Neural progenitor cell (in vitro differentiated cells): ENCODE results near the gene FN3KRP. TPM values are rescaled to one million over a fixed set of nuclear protein-coding genes. Genes with fewer than 3 reads are reported as not detected.

Source experiments
- DNase-seq: peaks from one replicate; pipeline ENCODE4 v3.0.0-alpha.2; 2016; ENCODE audit warnings: low spot score
- H2AFZ ChIP-seq: fragments of 200-600 bp; sonication (generic); replicated peaks from 2 replicates; pipeline ENCODE4 v1.6.1; 2016; ENCODE audit warnings: antibody characterized with exemption
- H3F3A ChIP-seq: fragments of 200-600 bp; sonication (generic); 2 replicates; pipeline ENCODE4 v1.6.1; 2016; ENCODE audit warnings: antibody characterized with exemption, low read depth
- H3K27ac ChIP-seq: fragments of 200-600 bp; sonication (generic); 2 replicates; pipeline ENCODE4 v1.5.1; 2016; ENCODE audit warnings: mild to moderate bottlenecking
- H3K27me3 ChIP-seq: fragments of 200-600 bp; sonication (generic); 2 replicates; pipeline ENCODE4 v1.6.1; 2016; ENCODE audit warnings: mild to moderate bottlenecking, moderate library complexity
- H3K36me3 ChIP-seq: fragments of 200-600 bp; sonication (generic); 2 replicates; pipeline ENCODE4 v1.5.1; 2016
- H3K4me1 ChIP-seq: fragments of 200-600 bp; sonication (generic); 2 replicates; pipeline ENCODE4 v1.6.1; 2016; ENCODE audit warnings: mixed run types
- H3K4me2 ChIP-seq: fragments of 200-600 bp; sonication (generic); 2 replicates; pipeline ENCODE4 v1.6.1; 2016
- H3K4me3 ChIP-seq: fragments of 200-600 bp; sonication (generic); 2 replicates; pipeline ENCODE4 v1.5.1; 2016
- H3K79me2 ChIP-seq: fragments of 200-600 bp; sonication (generic); 2 replicates; pipeline ENCODE4 v1.6.1; 2016; ENCODE audit warnings: low read depth
- H3K9ac ChIP-seq: fragments of 200-600 bp; sonication (generic); 2 replicates; pipeline ENCODE4 v1.6.1; 2016
- H3K9me3 ChIP-seq: fragments of 200-600 bp; sonication (generic); 2 replicates; pipeline ENCODE4 v1.5.1; 2016; ENCODE audit warnings: low read depth
- H4K20me1 ChIP-seq: fragments of 200-600 bp; sonication (generic); 2 replicates; pipeline ENCODE4 v1.6.1; 2016; ENCODE audit warnings: low read depth
- H3K27ac Mint-ChIP-seq: 3 replicates; pipeline ENCODE4 v1.8.0; 2021; ENCODE audit warnings: mixed read lengths
- H3K27me3 Mint-ChIP-seq: 2 replicates; pipeline ENCODE4 v1.8.0; 2022; ENCODE audit warnings: low read depth, mild to moderate bottlenecking, inconsistent platforms, moderate library complexity, mixed read lengths; ENCODE audit not compliant: insufficient read depth
- H3K36me3 Mint-ChIP-seq: 3 replicates; pipeline ENCODE4 v1.8.0; 2021; ENCODE audit warnings: mixed read lengths
- H3K4me1 Mint-ChIP-seq: 3 replicates; pipeline ENCODE4 v1.8.0; 2021; ENCODE audit warnings: mixed read lengths
- H3K4me3 Mint-ChIP-seq: 3 replicates; pipeline ENCODE4 v1.8.0; 2021; ENCODE audit warnings: mild to moderate bottlenecking, moderate library complexity, mixed read lengths
- H3K9me3 Mint-ChIP-seq: 3 replicates; pipeline ENCODE4 v1.8.0; 2020; ENCODE audit warnings: mixed read lengths
- EZH2 ChIP-seq: fragments of 200-600 bp; sonication (generic); IDR thresholded peaks from 2 replicates; pipeline ENCODE4 v1.6.1; 2017; ENCODE audit warnings: antibody characterized with exemption, mild to moderate bottlenecking, moderate library complexity
- EZH2phosphoT487 ChIP-seq: fragments of 200-600 bp; sonication (generic); IDR thresholded peaks from 2 replicates; pipeline ENCODE4 v1.6.1; 2017; ENCODE audit warnings: antibody characterized with exemption
- microRNA-seq: library from miRNA; unstranded; fragments of <30 nt; microRNA quantifications from one replicate; pipeline ENCODE4, GENCODE V29; 2016
- small RNA-seq: library from RNA; depleted of rRNA; stranded (forward); fragments of <200 nt; gene quantifications from one replicate; pipeline ENCODE3, GENCODE V24; 2015
- total RNA-seq: library from RNA; depleted of rRNA; stranded (reverse); fragments of >200 nt; gene quantifications from 2 replicates; pipeline ENCODE4 v1.2.3, GENCODE V29; 2015; ENCODE audit warnings: low replicate concordance
- TF ChIP-seq, protein P1 (sequence below): fragments of 200-600 bp; sonication (generic); IDR thresholded peaks from 2 replicates; pipeline ENCODE4 v1.5.1; 2017; ENCODE audit warnings: antibody characterized with exemption, mild to moderate bottlenecking

Gene FN3KRP
- total RNA-seq, 1 donor from 2014 or later = 19.2 TPM

DNA sequence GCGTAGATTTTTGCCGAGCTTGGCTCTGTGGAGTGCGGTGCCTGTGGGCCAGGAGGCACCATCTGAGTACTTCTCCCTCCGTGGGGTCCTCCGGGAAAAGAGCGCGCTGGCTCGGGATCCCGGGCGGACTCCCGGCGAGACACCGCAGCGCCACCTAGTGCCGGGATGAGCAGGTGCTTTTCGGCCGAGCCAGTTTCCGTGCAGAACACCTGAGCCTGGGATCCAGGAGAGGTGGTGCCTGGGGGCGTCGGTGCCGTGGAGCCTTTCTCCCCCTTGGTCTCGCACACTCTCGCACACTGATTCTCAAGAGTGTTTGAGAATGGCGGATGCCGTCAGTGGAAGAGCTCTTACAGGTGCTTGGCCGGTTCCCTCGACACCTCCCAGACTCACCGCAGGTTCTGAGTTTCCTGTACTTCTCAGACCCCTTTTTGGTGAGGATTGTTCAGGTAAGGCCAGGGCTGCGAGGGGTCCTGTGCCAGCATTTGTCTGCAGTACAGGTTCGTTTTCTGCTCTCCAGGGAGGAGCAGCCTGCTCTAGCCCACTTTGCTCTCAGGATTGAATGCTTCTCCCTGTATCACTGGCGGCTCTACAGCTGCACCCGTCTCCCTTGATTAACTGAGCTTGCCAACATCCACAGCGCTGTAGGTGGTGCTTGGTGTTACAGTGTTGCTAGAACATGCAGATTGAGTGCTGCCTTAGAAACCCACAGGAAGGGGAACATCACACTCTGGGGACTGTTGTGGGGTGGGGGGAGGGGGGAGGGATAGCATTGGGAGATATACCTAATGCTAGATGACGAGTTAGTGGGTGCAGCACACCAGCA is 58.7 kb downstream of the FN3KRP start:
- DNase-seq = peak; percentile 74
- Histone ChIP-seq H3K79me2 (no peaks in the 10 kb centered on the region), H3K27me3 (no peaks in the 10 kb centered on the region), H3F3A (no peaks in the 10 kb centered on the region), H4K20me1 (peaks cover 5% of the 10 kb centered on the region), H3K9me3 (no peaks in the 10 kb centered on the region), H3K27ac (no peak overlapping the region), H3K4me1 (no peaks in the 10 kb centered on the region), H3K4me3 (no peak overlapping the region), H2AFZ (no peak overlapping the region), H3K9ac (no peak overlapping the region), H3K36me3 (no peaks in the 10 kb centered on the region), H3K4me2 (no peak overlapping the region)
- no peaks in the 10 kb centered on the region for H3K4me1 Mint-ChIP-seq
- H3K27ac Mint-ChIP-seq = no peak overlapping the region
- peaks cover 32% of the 10 kb centered on the region for H3K36me3 Mint-ChIP-seq
- no peak for TF ChIP-seq EZH2
- TF ChIP-seq, protein P1, sequence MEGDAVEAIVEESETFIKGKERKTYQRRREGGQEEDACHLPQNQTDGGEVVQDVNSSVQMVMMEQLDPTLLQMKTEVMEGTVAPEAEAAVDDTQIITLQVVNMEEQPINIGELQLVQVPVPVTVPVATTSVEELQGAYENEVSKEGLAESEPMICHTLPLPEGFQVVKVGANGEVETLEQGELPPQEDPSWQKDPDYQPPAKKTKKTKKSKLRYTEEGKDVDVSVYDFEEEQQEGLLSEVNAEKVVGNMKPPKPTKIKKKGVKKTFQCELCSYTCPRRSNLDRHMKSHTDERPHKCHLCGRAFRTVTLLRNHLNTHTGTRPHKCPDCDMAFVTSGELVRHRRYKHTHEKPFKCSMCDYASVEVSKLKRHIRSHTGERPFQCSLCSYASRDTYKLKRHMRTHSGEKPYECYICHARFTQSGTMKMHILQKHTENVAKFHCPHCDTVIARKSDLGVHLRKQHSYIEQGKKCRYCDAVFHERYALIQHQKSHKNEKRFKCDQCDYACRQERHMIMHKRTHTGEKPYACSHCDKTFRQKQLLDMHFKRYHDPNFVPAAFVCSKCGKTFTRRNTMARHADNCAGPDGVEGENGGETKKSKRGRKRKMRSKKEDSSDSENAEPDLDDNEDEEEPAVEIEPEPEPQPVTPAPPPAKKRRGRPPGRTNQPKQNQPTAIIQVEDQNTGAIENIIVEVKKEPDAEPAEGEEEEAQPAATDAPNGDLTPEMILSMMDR = peak; percentile 87
- no peak overlapping the region for H3K4me3 Mint-ChIP-seq
- H3K27me3 Mint-ChIP-seq = peaks cover 4% of the 10 kb centered on the region
- H3K9me3 Mint-ChIP-seq = no peaks in the 10 kb centered on the region

DNA sequence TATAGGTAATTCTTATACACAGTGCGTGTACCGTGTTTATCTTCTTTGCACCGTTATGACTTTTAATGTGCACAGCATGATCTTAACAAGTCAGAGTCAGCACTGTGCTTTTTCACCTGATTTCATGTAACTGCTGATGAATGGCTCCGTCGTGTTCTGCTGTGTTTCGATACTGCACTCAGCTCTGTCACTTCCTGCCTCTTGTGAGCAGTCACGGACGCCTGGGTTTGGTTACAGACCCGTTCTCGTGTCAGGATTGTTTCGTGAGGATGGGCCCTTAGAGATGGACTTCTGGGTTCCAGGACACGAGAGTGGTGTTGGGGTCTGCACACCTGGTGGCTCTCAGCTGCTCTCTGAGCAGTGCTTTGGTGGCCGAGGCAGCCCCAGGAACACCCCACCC is 59.9 kb downstream of the FN3KRP start:
- peaks cover 3% of the 10 kb centered on the region for H3F3A ChIP-seq
- DNase-seq = no peak
- H3K36me3 Mint-ChIP-seq = peaks cover 30% of the 10 kb centered on the region

More for the DNA sequence above, 59.9 kb downstream of the FN3KRP start:
- Mint-ChIP-seq H3K4me3 (no peak overlapping the region), H3K27me3 (peaks cover 4% of the 10 kb centered on the region), H3K27ac (no peak overlapping the region), H3K9me3 (no peaks in the 10 kb centered on the region), H3K4me1 (no peaks in the 10 kb centered on the region)
- Histone ChIP-seq H3K36me3 (no peaks in the 10 kb centered on the region), H3K4me2 (no peak overlapping the region), H3K9me3 (no peaks in the 10 kb centered on the region), H3K4me3 (no peak overlapping the region), H2AFZ (no peak overlapping the region), H4K20me1 (peaks cover 5% of the 10 kb centered on the region), H3K4me1 (no peaks in the 10 kb centered on the region), H3K79me2 (no peaks in the 10 kb centered on the region), H3K9ac (no peak overlapping the region), H3K27me3 (no peaks in the 10 kb centered on the region), H3K27ac (no peak overlapping the region)
- TF ChIP-seq EZH2phosphoT487 (no peak), EZH2 (no peak)
- TF ChIP-seq, protein P1 = no peak

Small RNA genes within 50 kb of the gene (microRNA-seq; reads per million reads assigned to microRNA genes)
- not detected for gene MIR4525

Small RNA genes within 50 kb of the gene (small RNA-seq; reads per million reads assigned to genes)
- gene MIR4525 = not detected

Other genes starting within 250 kb of the FN3KRP start
- 28.1 and 45.9 TPM in 2 replicates for gene FOXK2, start 197.0 kb upstream of the FN3KRP start, total RNA-seq
- gene WDR45B, start 68.3 kb upstream of the FN3KRP start, total RNA-seq = 110 and 145 TPM in 2 replicates
- 5.6 and 10.3 TPM in 2 replicates for gene RAB40B, start 18.0 kb upstream of the FN3KRP start, total RNA-seq
- gene FN3K, start 18.9 kb downstream of the FN3KRP start, total RNA-seq = 3.3 and 4.0 TPM in 2 replicates
- gene TBCD, start 35.4 kb downstream of the FN3KRP start, total RNA-seq = 76.4 and 85.0 TPM in 2 replicates
- gene ZNF750, start 123.3 kb downstream of the FN3KRP start, total RNA-seq = not detected in 2 replicates